MV-4-11 (cell line): Measurements from ENCODE around the gene ZEB1.
"Not testable (repeated sequence)": the region's sequence is repeated elsewhere in the genome, so short reads cannot be mapped to it uniquely, and the experiment has no call there.

Experiments used
- DNase-seq: peaks from one replicate; lab custom pipeline; 2025; lab: John Stamatoyannopoulos, UW

Gene ZEB1

GRCh38 chr10:31508234-31508633 lies 189.2 kb downstream of the ZEB1 start:
- no peak for DNase-seq

- no peak for DNase-seq
These were observed 189.9 kb downstream of the ZEB1 start for GRCh38 chr10:31508882-31509281.

- DNase-seq = no peak
These were observed 191.0 kb downstream of the ZEB1 start for GRCh38 chr10:31509989-31510388.

- DNase-seq = no peak
These were observed 196.1 kb downstream of the ZEB1 start for GRCh38 chr10:31515116-31515515.

GRCh38 chr10:31515819-31516402 lies 196.9 kb downstream of the ZEB1 start:
- no peak for DNase-seq

GRCh38 chr10:31520986-31521831 lies 202.2 kb downstream of the ZEB1 start:
- DNase-seq = no peak

- DNase-seq = no peak
These were observed 203.8 kb downstream of the ZEB1 start for GRCh38 chr10:31522820-31523219.

- DNase-seq = no peak
These were observed 205.4 kb downstream of the ZEB1 start for GRCh38 chr10:31524460-31524859.

GRCh38 chr10:31526178-31526577 lies 207.2 kb downstream of the ZEB1 start:
- DNase-seq = no peak

- peak; percentile 90 for DNase-seq
These were observed 207.7 kb downstream of the ZEB1 start for GRCh38 chr10:31526681-31527080.

- no peak for DNase-seq
These were observed 209.8 kb downstream of the ZEB1 start for GRCh38 chr10:31528831-31529230.

- DNase-seq = no peak
These were observed 217.3 kb downstream of the ZEB1 start for GRCh38 chr10:31536302-31536701.

- DNase-seq = no peak
These were observed 230.9 kb downstream of the ZEB1 start for GRCh38 chr10:31549896-31550295.

GRCh38 chr10:31554556-31554955 lies 235.5 kb downstream of the ZEB1 start:
- DNase-seq = peak; percentile 85

- no peak for DNase-seq
These were observed 238.8 kb downstream of the ZEB1 start for GRCh38 chr10:31557854-31558253.

- DNase-seq = not testable (repeated sequence)
These were observed 249.3 kb downstream of the ZEB1 start for GRCh38 chr10:31568252-31568861.

- DNase-seq = no peak
These were observed 255.6 kb downstream of the ZEB1 start for GRCh38 chr10:31574577-31574976.

GRCh38 chr10:31578181-31578852 lies 259.3 kb downstream of the ZEB1 start:
- DNase-seq = no peak

GRCh38 chr10:31578951-31579350 lies 259.9 kb downstream of the ZEB1 start:
- DNase-seq = no peak
